Bronchial epithelial cell (primary cell): ENCODE measurements around the gene INTS7. TPM values are rescaled to one million over a fixed set of nuclear protein-coding genes. Genes with fewer than 3 reads are reported as not detected.
"Not testable (repeated sequence)": the region's sequence is repeated elsewhere in the genome, so short reads cannot be mapped to it uniquely, and the experiment has no call there.

Experiments
- DNase-seq: peaks from one replicate; pipeline ENCODE4 v3.0.0-alpha.2; 2010; ENCODE audit warnings: low read depth
- FAIRE-seq: peaks from 2 replicates; lab custom pipeline; 2011; peaks lifted over from hg19 to GRCh38; lab: Jason Lieb, UNC
- H3K27me3 ChIP-seq: 2 replicates; pipeline ENCODE4 v1.5.1; 2011; ENCODE audit warnings: low read length; ENCODE audit not compliant: control insufficient read depth, insufficient read depth
- H3K36me3 ChIP-seq: 2 replicates; pipeline ENCODE4 v1.5.1; 2011; ENCODE audit warnings: low read length; ENCODE audit not compliant: control insufficient read depth, insufficient read depth
- H3K4me3 ChIP-seq: 2 replicates; pipeline ENCODE4 v1.5.1; 2011; ENCODE audit warnings: mild to moderate bottlenecking, low read depth, low read length, control low read depth
- total RNA-seq: library from RNA; depleted of rRNA; stranded (reverse); fragments of >200 nt; gene quantifications from 2 replicates; pipeline ENCODE4 v1.2.1, GENCODE V29; 2014
- TF ChIP-seq, protein P1 (sequence below): IDR thresholded peaks from 2 replicates; pipeline ENCODE4 v1.5.1; 2011; ENCODE audit warnings: mild to moderate bottlenecking, moderate library complexity, low read length, control low read depth, inconsistent platforms; ENCODE audit not compliant: insufficient read depth, severe bottlenecking

Gene INTS7
- total RNA-seq, 1 donor from 2014 or later, result 12.9 TPM

DNA sequence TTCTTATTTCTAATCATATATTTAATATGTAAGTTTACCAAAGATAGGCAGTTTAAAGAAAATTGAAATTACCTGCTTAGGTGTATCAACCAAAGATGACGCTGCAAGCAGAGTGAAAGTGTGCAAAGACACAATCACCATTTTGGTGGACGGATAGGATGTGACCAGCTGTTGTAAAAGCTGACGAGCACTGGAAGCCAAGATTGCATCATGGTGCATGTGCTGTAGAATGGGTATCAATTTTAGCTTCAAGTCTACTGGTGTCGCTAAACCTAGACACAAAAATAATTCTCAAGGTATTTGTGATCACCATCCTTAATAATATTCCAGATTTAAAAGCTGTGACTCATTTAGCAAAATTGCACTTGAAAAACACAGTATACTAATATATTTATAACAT lies 28.2 kb downstream of the INTS7 start:
- TF ChIP-seq, protein P1, sequence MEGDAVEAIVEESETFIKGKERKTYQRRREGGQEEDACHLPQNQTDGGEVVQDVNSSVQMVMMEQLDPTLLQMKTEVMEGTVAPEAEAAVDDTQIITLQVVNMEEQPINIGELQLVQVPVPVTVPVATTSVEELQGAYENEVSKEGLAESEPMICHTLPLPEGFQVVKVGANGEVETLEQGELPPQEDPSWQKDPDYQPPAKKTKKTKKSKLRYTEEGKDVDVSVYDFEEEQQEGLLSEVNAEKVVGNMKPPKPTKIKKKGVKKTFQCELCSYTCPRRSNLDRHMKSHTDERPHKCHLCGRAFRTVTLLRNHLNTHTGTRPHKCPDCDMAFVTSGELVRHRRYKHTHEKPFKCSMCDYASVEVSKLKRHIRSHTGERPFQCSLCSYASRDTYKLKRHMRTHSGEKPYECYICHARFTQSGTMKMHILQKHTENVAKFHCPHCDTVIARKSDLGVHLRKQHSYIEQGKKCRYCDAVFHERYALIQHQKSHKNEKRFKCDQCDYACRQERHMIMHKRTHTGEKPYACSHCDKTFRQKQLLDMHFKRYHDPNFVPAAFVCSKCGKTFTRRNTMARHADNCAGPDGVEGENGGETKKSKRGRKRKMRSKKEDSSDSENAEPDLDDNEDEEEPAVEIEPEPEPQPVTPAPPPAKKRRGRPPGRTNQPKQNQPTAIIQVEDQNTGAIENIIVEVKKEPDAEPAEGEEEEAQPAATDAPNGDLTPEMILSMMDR, result no peak
- no peak for FAIRE-seq
- Histone ChIP-seq H3K4me3 (no peak overlapping the region), H3K27me3 (no peaks in the 10 kb centered on the region), H3K36me3 (peaks cover 3% of the 10 kb centered on the region)
- no peak for DNase-seq

- DNase-seq, result no peak
- peaks cover 2% of the 10 kb centered on the region for H3K36me3 ChIP-seq
- no peak overlapping the region for H3K4me3 ChIP-seq
- no peak for FAIRE-seq
- no peaks in the 10 kb centered on the region for H3K27me3 ChIP-seq
- TF ChIP-seq, protein P1, result no peak
Observed at GRCh38 chr1:212004895-212005608, 30.3 kb downstream of the INTS7 start.

- Histone ChIP-seq H3K36me3 (no peaks in the 10 kb centered on the region), H3K27me3 (no peaks in the 10 kb centered on the region), H3K4me3 (no peak overlapping the region)
- TF ChIP-seq, protein P1, result no peak
- DNase-seq (no peak), FAIRE-seq (no peak)
Observed at GRCh38 chr1:212002536-212002935, 32.8 kb downstream of the INTS7 start.

- FAIRE-seq, H3K36me3 ChIP-seq, DNase-seq, H3K27me3 ChIP-seq, H3K4me3 ChIP-seq: not testable (repeated sequence)
Observed at GRCh38 chr1:211997426-211997825, 37.9 kb downstream of the INTS7 start.

GRCh38 chr1:211991695-211992094 lies 43.7 kb downstream of the INTS7 start:
- Histone ChIP-seq H3K4me3 (no peak overlapping the region), H3K27me3 (no peaks in the 10 kb centered on the region), H3K36me3 (no peaks in the 10 kb centered on the region)
- FAIRE-seq (no peak), DNase-seq (no peak)
- TF ChIP-seq, protein P1, result no peak

GRCh38 chr1:211986628-211987254 lies 48.6 kb downstream of the INTS7 start:
- FAIRE-seq (no peak), DNase-seq (no peak)
- H3K36me3 ChIP-seq, result peaks cover 4% of the 10 kb centered on the region
- TF ChIP-seq, protein P1, result no peak
- H3K27me3 ChIP-seq, result no peaks in the 10 kb centered on the region
- H3K4me3 ChIP-seq, result no peak overlapping the region
